Activated naive CD4-positive, alpha-beta T cell treated with anti-CD3 and anti-CD28 coated beads, Interleukin-2, amount 50 U/mL, for 24 hours (primary cell): ENCODE results near the gene ENPP6.

ENCODE experiments used
- H3K27ac Mint-ChIP-seq: one replicate; pipeline ENCODE4 v1.8.0; 2021; ENCODE audit warnings: mild to moderate bottlenecking, mixed read lengths
- H3K27me3 Mint-ChIP-seq: one replicate; pipeline ENCODE4 v1.8.0; 2021; ENCODE audit warnings: mixed read lengths
- H3K36me3 Mint-ChIP-seq: one replicate; pipeline ENCODE4 v1.8.0; 2021; ENCODE audit warnings: mixed read lengths
- H3K4me1 Mint-ChIP-seq: one replicate; pipeline ENCODE4 v1.8.0; 2021; ENCODE audit warnings: mixed read lengths
- H3K4me3 Mint-ChIP-seq: one replicate; pipeline ENCODE4 v1.8.0; 2021; ENCODE audit warnings: mild to moderate bottlenecking, mixed read lengths
- H3K9me3 Mint-ChIP-seq: one replicate; pipeline ENCODE4 v1.8.0; 2021; ENCODE audit warnings: mixed read lengths

The ENPP6 gene

DNA sequence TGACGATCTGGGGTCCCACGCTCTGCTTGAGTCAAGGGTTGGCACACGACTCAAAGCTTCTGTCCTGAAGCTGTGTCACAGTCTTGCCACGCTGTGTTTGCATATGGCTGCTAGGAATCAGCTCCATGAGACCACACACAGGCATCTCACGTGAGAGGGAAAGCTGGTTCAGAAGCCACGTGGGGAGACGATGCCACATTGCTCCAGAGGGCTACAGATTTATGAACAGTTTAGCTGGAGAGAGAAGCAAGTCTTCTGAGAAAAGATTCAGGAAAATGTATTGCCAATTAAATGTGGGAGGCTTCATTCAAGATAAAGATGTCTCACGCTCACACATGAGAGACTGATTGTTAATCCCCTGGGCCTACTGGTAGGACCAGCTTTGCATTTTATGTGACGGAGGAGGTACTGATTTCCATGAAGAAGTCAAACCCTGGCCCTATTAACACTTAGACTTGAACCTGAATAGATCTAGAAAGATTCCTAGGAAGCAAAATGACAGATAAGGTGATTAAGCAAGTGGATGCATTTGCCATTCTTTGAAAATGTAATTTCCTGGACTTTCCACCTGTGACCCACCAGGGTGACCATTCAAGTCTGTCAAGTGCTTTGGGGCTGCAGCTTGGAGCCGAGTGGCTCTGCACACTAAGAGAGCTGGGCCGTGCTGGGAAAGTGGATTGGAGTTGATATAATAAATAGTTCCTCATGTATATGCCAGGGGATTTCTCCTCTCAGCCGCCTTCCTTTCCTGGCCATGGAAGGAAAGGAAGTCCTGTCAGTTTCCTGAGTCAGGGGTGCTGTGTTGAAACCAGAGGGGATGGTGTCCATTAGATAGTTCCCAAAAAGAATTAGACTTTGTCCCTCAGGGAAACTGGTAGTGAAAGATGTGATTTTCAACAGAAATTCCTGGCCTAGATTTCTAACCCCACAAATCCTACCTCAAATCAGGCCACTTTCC is 29.0 kb downstream of the ENPP6 start:
- Mint-ChIP-seq H3K27me3 (no peaks in the 10 kb centered on the region), H3K4me1 (no peaks in the 10 kb centered on the region), H3K36me3 (no peaks in the 10 kb centered on the region), H3K4me3 (no peak overlapping the region), H3K9me3 (no peaks in the 10 kb centered on the region), H3K27ac (no peak overlapping the region)

DNA sequence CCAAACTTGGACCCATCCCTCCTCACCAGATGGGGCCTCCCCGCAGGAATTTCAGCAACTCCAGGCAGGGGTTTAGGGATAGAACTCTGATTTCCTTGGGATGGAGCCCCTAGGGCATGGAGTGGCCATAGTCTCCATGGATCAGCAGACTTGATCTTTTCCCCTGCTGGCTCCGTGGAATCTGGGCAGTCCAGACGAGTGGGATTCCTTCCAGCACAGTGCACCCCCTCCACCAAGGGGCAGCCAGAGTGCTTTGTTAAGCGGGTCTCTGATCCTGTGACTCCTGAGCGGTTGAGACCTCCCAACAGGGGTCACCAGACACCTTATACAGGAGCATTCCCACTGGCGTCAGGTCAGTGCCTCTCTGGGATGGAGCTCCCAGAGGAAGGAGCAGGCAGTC is 40.4 kb downstream of the ENPP6 start:
- Mint-ChIP-seq H3K9me3 (peaks cover 8% of the 10 kb centered on the region), H3K27me3 (peaks cover 17% of the 10 kb centered on the region), H3K4me1 (no peaks in the 10 kb centered on the region), H3K27ac (no peak overlapping the region), H3K36me3 (peaks cover 2% of the 10 kb centered on the region), H3K4me3 (no peak overlapping the region)

DNA sequence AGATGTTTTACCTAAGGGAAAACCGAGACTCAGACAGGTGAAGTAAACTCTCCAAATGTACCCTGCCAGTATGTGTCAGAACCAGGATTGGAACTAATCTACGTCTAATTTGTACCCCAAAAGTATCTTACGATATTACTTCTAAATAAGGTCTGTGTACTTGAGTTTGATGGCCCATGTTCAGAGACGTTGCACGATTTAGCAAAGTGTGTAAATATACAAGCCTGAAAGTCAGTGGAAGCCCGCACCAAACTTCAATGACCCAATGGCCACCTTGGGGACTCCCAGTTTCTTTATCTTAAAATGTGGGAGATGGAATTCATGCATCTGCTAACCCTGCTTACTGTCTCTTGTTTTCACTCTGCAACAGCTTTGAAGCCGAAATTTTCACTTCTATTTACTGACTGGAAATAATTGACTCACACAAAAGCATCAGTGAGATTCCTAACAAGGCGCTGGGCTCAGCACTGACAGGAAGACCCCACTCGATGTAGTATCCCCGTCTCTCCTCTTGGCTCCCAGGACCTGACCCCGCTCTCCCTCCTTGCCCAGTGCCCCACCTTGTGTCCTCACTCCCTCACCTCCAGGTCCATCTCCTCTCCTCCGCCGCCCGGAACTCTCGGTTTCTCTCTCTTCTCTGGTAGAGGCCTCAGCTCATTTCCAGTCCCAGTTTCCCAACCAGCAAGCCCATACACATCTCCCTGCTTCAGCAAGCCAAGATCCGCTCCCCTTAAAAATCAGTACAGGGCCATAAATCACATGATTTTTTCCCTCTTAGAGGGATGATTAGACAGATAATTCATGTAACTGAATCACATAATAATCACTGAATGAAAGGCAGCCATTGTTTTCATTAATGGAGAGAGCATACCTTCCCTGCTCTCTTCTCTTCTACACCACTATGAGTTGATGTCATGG is 42.8 kb downstream of the ENPP6 start:
- Mint-ChIP-seq H3K4me1 (no peaks in the 10 kb centered on the region), H3K9me3 (peaks cover 4% of the 10 kb centered on the region), H3K27ac (no peak overlapping the region), H3K27me3 (peaks cover 24% of the 10 kb centered on the region), H3K36me3 (peaks cover 2% of the 10 kb centered on the region), H3K4me3 (no peak overlapping the region)

- Mint-ChIP-seq H3K9me3 (no peaks in the 10 kb centered on the region), H3K27me3 (peaks cover 37% of the 10 kb centered on the region), H3K27ac (no peak overlapping the region), H3K4me3 (no peak overlapping the region), H3K36me3 (no peaks in the 10 kb centered on the region), H3K4me1 (peaks cover 7% of the 10 kb centered on the region)
Observed at GRCh38 chr4:184171011-184171410, 46.7 kb downstream of the ENPP6 start.

GRCh38 chr4:184169225-184169867 is 48.3 kb downstream of the ENPP6 start:
- no peaks in the 10 kb centered on the region for H3K36me3 Mint-ChIP-seq
- H3K27me3 Mint-ChIP-seq, result peaks cover 40% of the 10 kb centered on the region
- H3K9me3 Mint-ChIP-seq, result no peaks in the 10 kb centered on the region
- no peak overlapping the region for H3K4me3 Mint-ChIP-seq
- peaks cover 7% of the 10 kb centered on the region for H3K4me1 Mint-ChIP-seq
- H3K27ac Mint-ChIP-seq, result no peak overlapping the region

DNA sequence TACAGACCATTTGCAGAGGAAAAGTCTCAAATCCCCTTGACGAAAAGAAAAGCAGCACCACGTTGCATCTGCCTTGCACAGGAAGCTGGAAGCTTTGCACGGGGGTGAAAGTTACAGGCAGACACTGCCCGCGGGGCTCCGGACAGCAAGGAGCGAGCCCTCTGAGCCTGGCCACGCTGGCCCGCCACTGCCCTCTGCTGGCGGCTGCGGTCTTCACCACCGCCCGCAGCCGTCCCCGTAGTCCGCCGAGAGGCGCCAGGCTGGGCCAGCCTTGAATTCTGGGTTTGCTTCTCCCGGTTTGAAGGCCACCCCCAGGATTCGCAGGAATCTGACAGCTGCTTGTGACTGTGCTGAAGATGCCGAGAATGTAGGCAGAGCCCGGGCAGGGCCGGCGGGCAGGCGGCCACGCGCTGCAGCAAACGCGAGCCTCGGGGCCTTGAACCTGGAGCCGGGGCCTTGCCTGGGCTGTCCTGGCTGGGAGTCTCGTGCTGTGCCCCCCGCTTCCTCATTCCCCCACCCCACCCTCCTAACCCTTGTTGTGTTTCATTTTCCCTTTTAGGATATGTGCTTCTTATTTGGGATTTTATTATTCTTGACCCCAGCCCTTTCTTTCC is 49.2 kb downstream of the ENPP6 start:
- Mint-ChIP-seq H3K9me3 (no peaks in the 10 kb centered on the region), H3K4me3 (no peak overlapping the region), H3K27ac (no peak overlapping the region), H3K27me3 (peaks cover 43% of the 10 kb centered on the region), H3K36me3 (no peaks in the 10 kb centered on the region), H3K4me1 (peaks cover 7% of the 10 kb centered on the region)

- H3K27ac Mint-ChIP-seq, result no peak overlapping the region
- no peaks in the 10 kb centered on the region for H3K36me3 Mint-ChIP-seq
- no peak overlapping the region for H3K4me3 Mint-ChIP-seq
- H3K4me1 Mint-ChIP-seq, result peaks cover 7% of the 10 kb centered on the region
- peaks cover 39% of the 10 kb centered on the region for H3K27me3 Mint-ChIP-seq
- H3K9me3 Mint-ChIP-seq, result no peaks in the 10 kb centered on the region
Observed at GRCh38 chr4:184167576-184167975, 50.1 kb downstream of the ENPP6 start.

DNA sequence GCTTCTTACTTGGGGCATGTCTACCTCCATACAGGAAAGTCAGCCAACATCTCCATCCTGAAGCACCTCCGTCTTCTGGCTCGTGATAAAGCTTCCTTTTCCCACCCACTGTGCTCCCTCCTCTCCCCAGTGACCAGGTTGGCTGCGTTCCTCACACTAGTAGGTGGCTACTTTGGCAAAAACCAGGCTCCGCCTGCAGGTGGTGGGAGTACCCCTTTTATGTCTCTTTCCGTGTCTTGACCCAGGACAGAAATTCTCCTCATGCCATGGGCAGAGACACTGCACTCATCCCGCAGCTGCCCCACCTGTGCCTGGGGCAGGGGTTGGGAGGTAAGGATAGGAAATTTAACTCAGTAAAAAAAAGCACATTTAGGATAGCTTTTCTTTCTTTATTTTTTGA is 50.9 kb downstream of the ENPP6 start:
- no peak overlapping the region for H3K4me3 Mint-ChIP-seq
- no peaks in the 10 kb centered on the region for H3K36me3 Mint-ChIP-seq
- no peaks in the 10 kb centered on the region for H3K9me3 Mint-ChIP-seq
- H3K27me3 Mint-ChIP-seq, result peaks cover 37% of the 10 kb centered on the region
- peaks cover 7% of the 10 kb centered on the region for H3K4me1 Mint-ChIP-seq
- no peak overlapping the region for H3K27ac Mint-ChIP-seq

- H3K4me1 Mint-ChIP-seq, result peaks cover 7% of the 10 kb centered on the region
- peaks cover 42% of the 10 kb centered on the region for H3K27me3 Mint-ChIP-seq
- H3K4me3 Mint-ChIP-seq, result no peak overlapping the region
- H3K36me3 Mint-ChIP-seq, result no peaks in the 10 kb centered on the region
- H3K9me3 Mint-ChIP-seq, result no peaks in the 10 kb centered on the region
- H3K27ac Mint-ChIP-seq, result no peak overlapping the region
Observed at GRCh38 chr4:184165291-184165690, 52.4 kb downstream of the ENPP6 start.

- Mint-ChIP-seq H3K27ac (no peak overlapping the region), H3K4me1 (peaks cover 4% of the 10 kb centered on the region), H3K36me3 (no peaks in the 10 kb centered on the region), H3K4me3 (no peak overlapping the region), H3K27me3 (peaks cover 41% of the 10 kb centered on the region), H3K9me3 (no peaks in the 10 kb centered on the region)
Observed at GRCh38 chr4:184163813-184164212, 53.9 kb downstream of the ENPP6 start.

GRCh38 chr4:184162596-184162995 is 55.1 kb downstream of the ENPP6 start:
- Mint-ChIP-seq H3K27ac (peak overlapping the region; percentile 26), H3K9me3 (no peaks in the 10 kb centered on the region), H3K4me3 (no peak overlapping the region), H3K27me3 (peaks cover 38% of the 10 kb centered on the region), H3K36me3 (no peaks in the 10 kb centered on the region), H3K4me1 (no peaks in the 10 kb centered on the region)

DNA sequence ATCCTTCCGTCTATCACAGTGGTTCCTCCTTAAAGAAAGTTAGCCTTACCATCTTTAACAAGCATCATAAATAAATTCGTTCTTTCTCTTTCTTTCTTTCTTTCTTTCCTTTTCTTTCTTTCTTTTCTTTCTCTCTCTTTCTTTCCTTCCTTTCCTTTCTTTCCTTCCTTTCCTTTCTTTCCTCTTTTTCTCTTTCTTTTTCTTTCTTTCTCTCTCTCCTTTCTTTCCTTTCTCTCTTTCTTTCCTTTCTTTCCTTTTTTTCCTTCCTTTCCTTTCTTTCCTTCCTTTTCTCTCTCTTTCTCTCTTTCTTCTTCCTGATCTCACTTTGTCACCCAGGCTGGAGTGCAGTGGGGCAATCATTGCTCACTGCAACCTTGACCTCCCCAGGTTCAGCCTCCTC is 60.4 kb downstream of the ENPP6 start:
- peaks cover 21% of the 10 kb centered on the region for H3K27me3 Mint-ChIP-seq
- H3K4me3 Mint-ChIP-seq, result no peak overlapping the region
- H3K36me3 Mint-ChIP-seq, result no peaks in the 10 kb centered on the region
- no peaks in the 10 kb centered on the region for H3K9me3 Mint-ChIP-seq
- H3K27ac Mint-ChIP-seq, result no peak overlapping the region
- H3K4me1 Mint-ChIP-seq, result no peaks in the 10 kb centered on the region

DNA sequence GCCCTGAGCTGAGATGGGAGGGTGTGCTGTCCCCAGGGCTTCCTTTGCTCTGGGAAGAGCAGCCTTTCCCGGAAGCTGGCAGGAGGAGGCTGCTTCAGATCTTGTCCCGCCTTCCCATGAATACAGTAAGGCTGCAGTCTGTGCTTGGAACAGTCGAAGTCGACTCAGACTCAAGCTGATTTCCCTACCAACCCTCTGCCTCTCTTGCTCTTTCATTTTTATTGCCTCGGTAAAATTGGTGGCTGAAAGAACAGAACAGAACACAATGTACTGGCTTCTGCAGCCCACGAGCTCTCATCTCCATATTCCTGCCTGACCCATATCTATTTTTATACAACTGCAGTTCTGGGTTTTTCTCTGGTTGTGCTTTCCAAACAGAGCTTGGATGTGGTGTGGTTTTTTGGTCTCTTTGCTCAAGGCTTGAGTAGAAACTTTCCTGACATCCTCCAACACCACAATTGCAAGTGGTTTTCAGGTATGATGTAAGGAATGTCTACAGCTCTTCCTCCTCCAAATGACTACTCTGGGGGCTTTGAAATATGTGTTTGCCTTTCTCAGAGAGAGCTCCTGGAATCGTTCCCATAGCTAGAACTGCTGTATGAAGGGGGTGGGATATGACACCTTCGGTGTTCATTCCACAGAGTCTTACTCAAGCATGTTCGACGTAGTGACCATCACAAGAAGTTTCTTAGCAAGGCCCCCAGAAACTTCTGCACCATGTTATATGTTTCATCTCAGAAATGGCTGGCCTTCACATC is 61.3 kb downstream of the ENPP6 start:
- Mint-ChIP-seq H3K4me1 (no peaks in the 10 kb centered on the region), H3K36me3 (no peaks in the 10 kb centered on the region), H3K27ac (no peak overlapping the region), H3K4me3 (no peak overlapping the region), H3K9me3 (no peaks in the 10 kb centered on the region), H3K27me3 (peaks cover 14% of the 10 kb centered on the region)

DNA sequence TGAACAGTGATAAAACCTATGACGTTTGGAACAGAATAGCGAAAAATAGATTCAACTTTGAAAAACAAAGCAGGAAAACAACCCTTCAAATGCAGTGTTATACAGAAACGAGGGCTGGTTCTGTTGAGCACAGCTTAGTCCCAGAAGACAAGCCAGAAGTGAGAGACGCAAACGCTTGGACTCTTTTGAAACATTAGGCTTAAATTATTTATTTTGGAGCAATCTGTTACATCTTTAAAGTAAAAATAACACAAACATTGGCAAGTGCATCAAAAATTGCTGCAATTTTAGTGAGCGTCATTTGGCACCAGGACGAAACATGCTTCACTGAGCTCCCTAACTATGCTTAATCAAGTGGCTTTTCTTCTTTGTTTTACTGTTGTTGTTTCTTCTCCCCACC is 63.5 kb downstream of the ENPP6 start:
- Mint-ChIP-seq H3K36me3 (no peaks in the 10 kb centered on the region), H3K4me3 (no peak overlapping the region), H3K9me3 (no peaks in the 10 kb centered on the region), H3K4me1 (no peaks in the 10 kb centered on the region), H3K27ac (no peak overlapping the region), H3K27me3 (peaks cover 5% of the 10 kb centered on the region)

GRCh38 chr4:184153781-184154180 is 63.9 kb downstream of the ENPP6 start:
- no peak overlapping the region for H3K27ac Mint-ChIP-seq
- H3K4me1 Mint-ChIP-seq, result no peaks in the 10 kb centered on the region
- no peaks in the 10 kb centered on the region for H3K9me3 Mint-ChIP-seq
- H3K27me3 Mint-ChIP-seq, result peaks cover under 1% of the 10 kb centered on the region
- no peaks in the 10 kb centered on the region for H3K36me3 Mint-ChIP-seq
- H3K4me3 Mint-ChIP-seq, result no peak overlapping the region
